Measurements from ENCODE around the gene AP2A2.

DNA sequence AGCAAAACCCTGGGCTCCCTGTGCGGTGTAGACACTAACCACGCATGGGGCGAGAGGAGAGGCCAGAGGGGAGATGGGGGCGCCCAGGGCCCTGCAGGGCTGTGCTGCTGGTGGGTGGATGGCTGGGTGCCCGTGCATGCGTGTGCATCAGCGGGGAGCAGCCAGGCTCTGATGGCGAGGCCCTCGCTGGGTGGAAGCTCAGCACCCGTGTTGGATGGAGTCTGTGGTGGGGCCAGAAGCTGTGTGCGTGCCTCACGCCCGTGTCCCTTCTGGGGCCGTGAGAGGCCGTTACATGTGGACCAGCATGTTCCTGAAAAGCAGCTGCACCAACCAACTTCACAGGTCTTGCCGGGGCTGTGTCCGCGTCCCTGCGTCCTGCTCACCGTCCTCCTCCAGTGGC is 77.5 kb downstream of the AP2A2 start:
- TF ChIP-seq, protein P1, sequence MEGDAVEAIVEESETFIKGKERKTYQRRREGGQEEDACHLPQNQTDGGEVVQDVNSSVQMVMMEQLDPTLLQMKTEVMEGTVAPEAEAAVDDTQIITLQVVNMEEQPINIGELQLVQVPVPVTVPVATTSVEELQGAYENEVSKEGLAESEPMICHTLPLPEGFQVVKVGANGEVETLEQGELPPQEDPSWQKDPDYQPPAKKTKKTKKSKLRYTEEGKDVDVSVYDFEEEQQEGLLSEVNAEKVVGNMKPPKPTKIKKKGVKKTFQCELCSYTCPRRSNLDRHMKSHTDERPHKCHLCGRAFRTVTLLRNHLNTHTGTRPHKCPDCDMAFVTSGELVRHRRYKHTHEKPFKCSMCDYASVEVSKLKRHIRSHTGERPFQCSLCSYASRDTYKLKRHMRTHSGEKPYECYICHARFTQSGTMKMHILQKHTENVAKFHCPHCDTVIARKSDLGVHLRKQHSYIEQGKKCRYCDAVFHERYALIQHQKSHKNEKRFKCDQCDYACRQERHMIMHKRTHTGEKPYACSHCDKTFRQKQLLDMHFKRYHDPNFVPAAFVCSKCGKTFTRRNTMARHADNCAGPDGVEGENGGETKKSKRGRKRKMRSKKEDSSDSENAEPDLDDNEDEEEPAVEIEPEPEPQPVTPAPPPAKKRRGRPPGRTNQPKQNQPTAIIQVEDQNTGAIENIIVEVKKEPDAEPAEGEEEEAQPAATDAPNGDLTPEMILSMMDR (conservative IDR thresholded peaks at IDR 0.05), result no peak
- TF ChIP-seq EZH2 (IDR thresholded peaks at IDR 0.05; ENCODE audit: low read depth), result no peak

All from PC-9 (cell line).